Measurements from ENCODE around the gene SPEG. TPM values are rescaled to one million over a fixed set of nuclear protein-coding genes. Genes with fewer than 3 reads are reported as not detected.

Gene SPEG
- total and polyA plus RNA-seq, 2 of the 8 experiments (the other 6 are each of a cell fraction or from before 2014, with no cell fraction given), result 19.9 to 32.0 TPM

GRCh38 chr2:219441451-219442255 is 7.0 kb downstream of the SPEG start (continued):
- TF ChIP-seq KDM1A (IDR thresholded peaks at IDR 0.05; ENCODE audit: borderline replicate concordance, low read length), result no peak
- TF ChIP-seq POU5F1 (IDR thresholded peaks at IDR 0.05; ENCODE audit: low read depth, low read length), result no peak
- TF ChIP-seq CTCF (IDR thresholded peaks at IDR 0.05; ENCODE audit: control extremely low read depth in 1 of 3, insufficient read depth in 1 of 3, low read depth in 1 of 3, low read length in 3 of 3), result no peak
- 0 out of 2 replicates have a peak, but pooled peaks have one; percentile 21 for TF ChIP-seq RBBP5 (IDR thresholded peaks at IDR 0.05; ENCODE audit: borderline replicate concordance, low read depth, low read length)
- TF ChIP-seq YY1 (IDR thresholded peaks at IDR 0.05; ENCODE audit: low read depth, low read length), result no peak
